PFSK-1 (cell line): ENCODE results near the gene E2F3.

ENCODE experiments used
- FOXP2 ChIP-seq: optimal IDR thresholded peaks from 2 replicates; pipeline ENCODE3; 2011; ENCODE audit warnings: borderline replicate concordance, control low read depth, inconsistent platforms; ENCODE audit not compliant: insufficient read depth; ENCODE audit errors: extremely low read length, extremely low read depth
- POLR2AphosphoS5 ChIP-seq: IDR thresholded peaks from 2 replicates; pipeline ENCODE4 v1.6.1; 2012; ENCODE audit warnings: low read depth, mild to moderate bottlenecking, control low read depth, low read length, moderate library complexity
- SIN3A ChIP-seq: IDR thresholded peaks from 2 replicates; pipeline ENCODE4 v1.6.1; 2012; ENCODE audit warnings: mild to moderate bottlenecking, low read length, moderate library complexity, borderline replicate concordance; ENCODE audit not compliant: insufficient read depth
- TAF1 ChIP-seq: IDR thresholded peaks from 2 replicates; pipeline ENCODE4 v1.6.1; 2012; ENCODE audit warnings: low read length, control low read depth, borderline replicate concordance; ENCODE audit not compliant: insufficient read depth
- TF ChIP-seq, protein P1 (sequence below), 2 experiments: IDR thresholded peaks; 2 replicates each; pipeline versions ENCODE4 v1.6.1 to v1.8.0; 2011 to 2012; ENCODE audit warnings: low read depth in 2 of 2, low read length in 2 of 2, control low read depth in 1 of 2, inconsistent platforms in 1 of 2, mild to moderate bottlenecking in 1 of 2, moderate library complexity in 1 of 2; ENCODE audit not compliant: insufficient read depth in 1 of 2

Gene E2F3

DNA sequence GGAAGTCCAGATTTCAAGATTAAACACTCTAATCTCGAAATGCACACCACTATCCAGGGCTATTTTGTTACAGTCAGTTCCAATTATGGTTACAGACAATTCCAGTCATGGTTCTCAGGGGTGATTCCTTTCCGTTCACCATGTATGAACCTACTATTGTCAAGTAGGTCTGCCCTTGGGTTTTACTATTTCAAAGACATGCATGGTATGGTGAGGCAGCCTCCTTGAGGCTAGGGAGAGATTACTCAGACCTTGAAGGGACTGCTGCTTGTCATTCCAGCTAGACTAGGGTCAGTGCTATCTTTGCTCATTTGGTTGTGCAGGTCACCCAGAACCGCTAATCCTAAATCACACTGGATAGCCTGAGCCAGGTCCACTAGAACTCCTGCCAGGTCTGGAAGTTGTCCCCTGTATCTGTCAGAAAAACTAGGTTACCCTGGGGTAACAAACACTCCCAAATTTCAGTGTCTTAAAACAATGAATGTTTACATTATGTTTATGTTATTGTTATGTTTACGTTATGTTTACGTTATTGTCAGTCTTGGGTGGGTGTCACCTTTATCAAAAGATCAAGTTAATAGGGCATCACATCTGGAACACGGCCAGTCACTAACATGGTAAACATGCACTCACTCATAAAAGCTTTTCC lies 41.1 kb upstream of the E2F3 start:
- TF ChIP-seq, protein P1, sequence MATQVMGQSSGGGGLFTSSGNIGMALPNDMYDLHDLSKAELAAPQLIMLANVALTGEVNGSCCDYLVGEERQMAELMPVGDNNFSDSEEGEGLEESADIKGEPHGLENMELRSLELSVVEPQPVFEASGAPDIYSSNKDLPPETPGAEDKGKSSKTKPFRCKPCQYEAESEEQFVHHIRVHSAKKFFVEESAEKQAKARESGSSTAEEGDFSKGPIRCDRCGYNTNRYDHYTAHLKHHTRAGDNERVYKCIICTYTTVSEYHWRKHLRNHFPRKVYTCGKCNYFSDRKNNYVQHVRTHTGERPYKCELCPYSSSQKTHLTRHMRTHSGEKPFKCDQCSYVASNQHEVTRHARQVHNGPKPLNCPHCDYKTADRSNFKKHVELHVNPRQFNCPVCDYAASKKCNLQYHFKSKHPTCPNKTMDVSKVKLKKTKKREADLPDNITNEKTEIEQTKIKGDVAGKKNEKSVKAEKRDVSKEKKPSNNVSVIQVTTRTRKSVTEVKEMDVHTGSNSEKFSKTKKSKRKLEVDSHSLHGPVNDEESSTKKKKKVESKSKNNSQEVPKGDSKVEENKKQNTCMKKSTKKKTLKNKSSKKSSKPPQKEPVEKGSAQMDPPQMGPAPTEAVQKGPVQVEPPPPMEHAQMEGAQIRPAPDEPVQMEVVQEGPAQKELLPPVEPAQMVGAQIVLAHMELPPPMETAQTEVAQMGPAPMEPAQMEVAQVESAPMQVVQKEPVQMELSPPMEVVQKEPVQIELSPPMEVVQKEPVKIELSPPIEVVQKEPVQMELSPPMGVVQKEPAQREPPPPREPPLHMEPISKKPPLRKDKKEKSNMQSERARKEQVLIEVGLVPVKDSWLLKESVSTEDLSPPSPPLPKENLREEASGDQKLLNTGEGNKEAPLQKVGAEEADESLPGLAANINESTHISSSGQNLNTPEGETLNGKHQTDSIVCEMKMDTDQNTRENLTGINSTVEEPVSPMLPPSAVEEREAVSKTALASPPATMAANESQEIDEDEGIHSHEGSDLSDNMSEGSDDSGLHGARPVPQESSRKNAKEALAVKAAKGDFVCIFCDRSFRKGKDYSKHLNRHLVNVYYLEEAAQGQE (IDR thresholded peaks at IDR 0.05; ENCODE audit: insufficient read depth in 1 of 2, low read depth in 2 of 2, low read length in 2 of 2): no peak

DNA sequence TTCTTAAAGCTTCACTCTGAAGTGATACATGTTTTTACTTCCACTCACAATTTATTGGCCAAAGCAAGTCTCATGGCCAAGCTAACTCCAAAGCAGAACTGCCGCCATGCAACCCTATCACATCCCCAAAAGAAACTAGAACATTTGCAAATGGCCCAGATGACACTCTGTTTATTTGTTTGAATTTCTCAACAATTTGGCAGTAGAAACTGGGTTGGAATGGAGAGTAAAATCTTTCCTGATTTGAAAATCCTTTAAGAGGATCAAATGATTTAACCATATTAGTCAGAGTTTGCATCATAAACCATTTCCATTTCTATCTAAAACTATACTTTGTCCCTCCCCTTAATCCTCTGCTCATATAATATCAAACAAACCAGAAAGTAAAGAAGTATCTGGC lies 39.1 kb upstream of the E2F3 start:
- TF ChIP-seq FOXP2: no peak
- TF ChIP-seq, protein P1 (IDR thresholded peaks at IDR 0.05; ENCODE audit: insufficient read depth in 1 of 2, low read depth in 2 of 2, low read length in 2 of 2): no peak
- TF ChIP-seq SIN3A: no peak
- TF ChIP-seq POLR2AphosphoS5: no peak
- TF ChIP-seq TAF1: no peak

DNA sequence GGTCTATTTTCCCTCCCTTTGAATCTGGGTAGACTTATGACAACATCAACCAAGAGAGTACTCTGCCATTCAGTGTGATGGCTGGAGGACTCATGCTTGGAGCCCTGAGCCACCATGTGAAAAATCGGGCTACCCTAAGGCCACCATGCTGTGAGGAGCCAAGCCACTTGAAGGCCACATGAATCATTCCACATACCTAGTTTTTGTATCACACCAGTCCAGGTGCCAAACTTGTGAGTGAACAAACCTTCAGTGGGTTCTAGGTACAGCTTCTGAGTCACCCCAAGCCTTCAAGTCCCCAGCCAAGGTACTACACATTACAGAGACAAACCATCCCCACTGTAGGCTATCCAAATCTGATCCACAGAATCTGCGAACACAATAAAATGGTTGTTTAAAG lies 37.4 kb upstream of the E2F3 start:
- no peak for TF ChIP-seq SIN3A
- TF ChIP-seq, protein P1 (IDR thresholded peaks at IDR 0.05; ENCODE audit: insufficient read depth in 1 of 2, low read depth in 2 of 2, low read length in 2 of 2): no peak
- no peak for TF ChIP-seq POLR2AphosphoS5
- no peak for TF ChIP-seq TAF1
- TF ChIP-seq FOXP2: no peak

DNA sequence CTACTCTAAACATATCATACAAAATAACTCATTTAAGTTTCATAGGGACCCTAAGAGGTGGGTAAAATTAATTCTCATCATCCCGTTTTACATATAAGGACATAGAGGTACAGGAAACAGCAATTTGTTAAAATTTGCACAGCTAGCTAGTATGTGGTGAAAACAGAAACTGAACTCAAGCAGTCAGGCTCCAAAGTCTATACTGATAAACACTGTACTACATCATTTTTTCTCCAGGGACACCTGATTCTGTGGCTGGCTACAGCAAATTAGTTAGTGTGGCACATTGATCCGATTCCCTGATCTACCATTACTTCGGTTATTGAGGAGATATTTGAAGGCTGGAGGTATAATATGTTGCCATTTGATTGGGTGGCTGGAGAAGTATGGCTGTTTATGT lies 36.2 kb upstream of the E2F3 start:
- TF ChIP-seq POLR2AphosphoS5 (no peak), TAF1 (no peak), SIN3A (no peak), FOXP2 (no peak)
- TF ChIP-seq, protein P1 (IDR thresholded peaks at IDR 0.05; ENCODE audit: insufficient read depth in 1 of 2, low read depth in 2 of 2, low read length in 2 of 2): no peak
